GM18498 (cell line): ENCODE results near the gene IFNGR1.
"Not testable (repeated sequence)": the region's sequence is repeated elsewhere in the genome, so short reads cannot be mapped to it uniquely, and the experiment has no call there.

Experiments used
- ATAC-seq: cut with Tn5 transposase; IDR thresholded peaks from one replicate; pipeline ENCODE4 v1.9.1; 2021; ENCODE audit warnings: mild to moderate bottlenecking, moderate library complexity; ENCODE audit not compliant: unreplicated experiment

IFNGR1 gene

GRCh38 chr6:137218917-137219663, at the start of gene IFNGR1:
Gene IFNGR1 (minus strand): TSS chr6:137219385. CDS start chr6:137219327, 58 bp downstream.
- ATAC-seq: peak; percentile 92

GRCh38 chr6:137268911-137269310, 49.7 kb upstream of the IFNGR1 start:
- no peak for ATAC-seq

- no peak for ATAC-seq
These were observed 47.1 kb upstream of the IFNGR1 start for GRCh38 chr6:137266309-137266586.

- ATAC-seq: no peak
These were observed 46.5 kb upstream of the IFNGR1 start for GRCh38 chr6:137265561-137266308.

GRCh38 chr6:137264311-137265075, 45.3 kb upstream of the IFNGR1 start:
- no peak for ATAC-seq

GRCh38 chr6:137261761-137262160, 42.6 kb upstream of the IFNGR1 start:
- peak; percentile 77 for ATAC-seq

GRCh38 chr6:137261361-137261760, 42.2 kb upstream of the IFNGR1 start:
- ATAC-seq: peak; percentile 33

- no peak for ATAC-seq
These were observed 41.0 kb upstream of the IFNGR1 start for GRCh38 chr6:137260217-137260616.

GRCh38 chr6:137259349-137259748, 40.2 kb upstream of the IFNGR1 start:
- ATAC-seq: no peak

GRCh38 chr6:137258170-137258569, 39.0 kb upstream of the IFNGR1 start:
- peak; percentile 44 for ATAC-seq

GRCh38 chr6:137256350-137257103, 37.3 kb upstream of the IFNGR1 start:
- ATAC-seq: no peak

- ATAC-seq: no peak
These were observed 35.8 kb upstream of the IFNGR1 start for GRCh38 chr6:137254966-137255365.

- not testable (repeated sequence) for ATAC-seq
These were observed 35.2 kb upstream of the IFNGR1 start for GRCh38 chr6:137254430-137254829.

- ATAC-seq: no peak
These were observed 29.5 kb upstream of the IFNGR1 start for GRCh38 chr6:137248702-137249101.

GRCh38 chr6:137247724-137248123, 28.5 kb upstream of the IFNGR1 start:
- no peak for ATAC-seq

- ATAC-seq: no peak
These were observed 27.6 kb upstream of the IFNGR1 start for GRCh38 chr6:137246791-137247202.

GRCh38 chr6:137246164-137246563, 27.0 kb upstream of the IFNGR1 start:
- no peak for ATAC-seq

GRCh38 chr6:137241481-137242038, 22.4 kb upstream of the IFNGR1 start:
- ATAC-seq: no peak

- ATAC-seq: no peak
These were observed 21.0 kb upstream of the IFNGR1 start for GRCh38 chr6:137240168-137240567.

GRCh38 chr6:137237413-137238170, 18.4 kb upstream of the IFNGR1 start:
- no peak for ATAC-seq
